KMS-11 (cell line): ENCODE results near the gene CDH7.

Experiments
- H2AFZ ChIP-seq: fragments of 200-600 bp; sonication (generic); 2 replicates; pipeline ENCODE4 v1.6.1; 2016; ENCODE audit warnings: antibody characterized with exemption, mixed run types, low read depth
- H3K27ac ChIP-seq: fragments of 200-600 bp; sonication (generic); 2 replicates; pipeline ENCODE4 v1.6.1; 2016; ENCODE audit warnings: mild to moderate bottlenecking, mixed run types
- H3K27me3 ChIP-seq: fragments of 200-600 bp; sonication (generic); 2 replicates; pipeline ENCODE4 v1.6.1; 2017; ENCODE audit warnings: mild to moderate bottlenecking, low read depth, mixed run types, moderate library complexity; ENCODE audit not compliant: insufficient read depth
- H3K36me3 ChIP-seq: fragments of 200-600 bp; sonication (generic); 2 replicates; pipeline ENCODE4 v1.6.1; 2017; ENCODE audit warnings: mild to moderate bottlenecking, mixed run types; ENCODE audit not compliant: insufficient read depth
- H3K4me1 ChIP-seq: fragments of 200-600 bp; sonication (generic); 2 replicates; pipeline ENCODE4 v1.6.1; 2016; ENCODE audit warnings: mild to moderate bottlenecking, low read depth, mixed run types; ENCODE audit not compliant: poor library complexity, severe bottlenecking
- H3K4me2 ChIP-seq: fragments of 200-600 bp; sonication (generic); 2 replicates; pipeline ENCODE4 v1.7.0; 2016; ENCODE audit warnings: mild to moderate bottlenecking, mixed run types
- H3K4me3 ChIP-seq: fragments of 200-600 bp; sonication (generic); IDR thresholded peaks from 2 replicates; pipeline ENCODE4 v1.6.1; 2017; ENCODE audit warnings: low read depth, low read length, mixed read lengths; ENCODE audit not compliant: insufficient read depth
- H3K79me2 ChIP-seq: fragments of 200-600 bp; sonication (generic); 2 replicates; pipeline ENCODE4 v1.6.1; 2016; ENCODE audit warnings: low read depth, mixed run types; ENCODE audit not compliant: insufficient read depth
- H3K9ac ChIP-seq: fragments of 200-600 bp; sonication (generic); 2 replicates; pipeline ENCODE4 v1.6.1; 2016; ENCODE audit warnings: mild to moderate bottlenecking, mixed run types
- H4K20me1 ChIP-seq: fragments of 200-600 bp; sonication (generic); 2 replicates; pipeline ENCODE4 v1.6.1; 2016; ENCODE audit warnings: mild to moderate bottlenecking, mixed run types; ENCODE audit not compliant: insufficient read depth
- TF ChIP-seq, protein P1 (sequence below): fragments of 200-600 bp; sonication (generic); conservative IDR thresholded peaks from 2 replicates; pipeline ENCODE4 v1.6.1; 2017; ENCODE audit warnings: low read depth, mild to moderate bottlenecking, antibody characterized with exemption, low read length, moderate library complexity, mixed read lengths

CDH7 gene

DNA sequence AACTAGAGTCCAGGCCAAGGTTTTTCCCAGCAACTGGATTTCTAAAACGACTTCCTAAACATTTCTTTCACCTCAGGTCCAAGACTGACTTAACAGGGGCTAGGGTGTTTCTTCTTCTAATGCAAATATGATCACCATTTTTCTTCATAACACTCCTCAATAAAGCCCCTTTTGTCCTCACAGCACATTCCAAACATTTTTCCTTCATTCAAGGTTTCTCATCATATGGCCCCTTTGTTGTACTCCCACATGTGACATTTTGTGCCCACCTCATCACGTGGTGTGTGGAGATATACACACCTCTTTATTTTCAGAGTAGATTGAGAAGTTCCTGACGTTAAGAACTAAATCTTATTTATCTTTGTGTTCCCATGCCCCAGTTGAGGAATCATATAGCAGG lies 3.9 kb upstream of the CDH7 start:
- H3K36me3 ChIP-seq = no peaks in the 10 kb centered on the region
- no peaks in the 10 kb centered on the region for H3K79me2 ChIP-seq
- H4K20me1 ChIP-seq = no peaks in the 10 kb centered on the region
- no peak overlapping the region for H3K4me2 ChIP-seq
- no peak overlapping the region for H3K27ac ChIP-seq
- no peak overlapping the region for H3K9ac ChIP-seq
- H2AFZ ChIP-seq = no peak overlapping the region
- H3K27me3 ChIP-seq = no peaks in the 10 kb centered on the region
- H3K4me3 ChIP-seq = no peak overlapping the region
- no peaks in the 10 kb centered on the region for H3K4me1 ChIP-seq
- TF ChIP-seq, protein P1, sequence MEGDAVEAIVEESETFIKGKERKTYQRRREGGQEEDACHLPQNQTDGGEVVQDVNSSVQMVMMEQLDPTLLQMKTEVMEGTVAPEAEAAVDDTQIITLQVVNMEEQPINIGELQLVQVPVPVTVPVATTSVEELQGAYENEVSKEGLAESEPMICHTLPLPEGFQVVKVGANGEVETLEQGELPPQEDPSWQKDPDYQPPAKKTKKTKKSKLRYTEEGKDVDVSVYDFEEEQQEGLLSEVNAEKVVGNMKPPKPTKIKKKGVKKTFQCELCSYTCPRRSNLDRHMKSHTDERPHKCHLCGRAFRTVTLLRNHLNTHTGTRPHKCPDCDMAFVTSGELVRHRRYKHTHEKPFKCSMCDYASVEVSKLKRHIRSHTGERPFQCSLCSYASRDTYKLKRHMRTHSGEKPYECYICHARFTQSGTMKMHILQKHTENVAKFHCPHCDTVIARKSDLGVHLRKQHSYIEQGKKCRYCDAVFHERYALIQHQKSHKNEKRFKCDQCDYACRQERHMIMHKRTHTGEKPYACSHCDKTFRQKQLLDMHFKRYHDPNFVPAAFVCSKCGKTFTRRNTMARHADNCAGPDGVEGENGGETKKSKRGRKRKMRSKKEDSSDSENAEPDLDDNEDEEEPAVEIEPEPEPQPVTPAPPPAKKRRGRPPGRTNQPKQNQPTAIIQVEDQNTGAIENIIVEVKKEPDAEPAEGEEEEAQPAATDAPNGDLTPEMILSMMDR = no peak

DNA sequence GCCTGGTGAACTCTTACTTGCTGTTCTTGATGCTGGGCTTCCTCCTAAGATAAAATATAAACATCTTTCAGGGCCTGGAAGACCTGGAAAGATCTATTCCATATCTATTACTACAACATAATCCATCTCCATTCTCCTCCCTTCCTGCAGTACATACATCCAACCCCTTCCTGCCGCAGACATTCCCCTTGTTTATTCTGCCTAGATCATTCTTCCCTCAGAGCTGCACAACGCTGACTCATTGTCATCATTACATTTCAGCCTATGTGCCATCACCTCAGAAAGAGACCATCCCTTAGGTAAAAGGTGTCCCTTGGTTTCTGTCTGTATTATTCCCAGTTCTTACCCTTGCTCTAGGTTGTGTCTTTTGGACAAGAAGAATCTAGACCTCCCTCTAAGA lies 2.5 kb upstream of the CDH7 start:
- Histone ChIP-seq H2AFZ (no peak overlapping the region), H3K36me3 (no peaks in the 10 kb centered on the region), H3K27ac (no peak overlapping the region), H3K4me1 (peaks cover 13% of the 10 kb centered on the region), H3K4me2 (no peak overlapping the region), H4K20me1 (no peaks in the 10 kb centered on the region), H3K79me2 (no peaks in the 10 kb centered on the region), H3K4me3 (no peak overlapping the region), H3K9ac (no peak overlapping the region), H3K27me3 (no peaks in the 10 kb centered on the region)
- TF ChIP-seq, protein P1 = no peak

DNA sequence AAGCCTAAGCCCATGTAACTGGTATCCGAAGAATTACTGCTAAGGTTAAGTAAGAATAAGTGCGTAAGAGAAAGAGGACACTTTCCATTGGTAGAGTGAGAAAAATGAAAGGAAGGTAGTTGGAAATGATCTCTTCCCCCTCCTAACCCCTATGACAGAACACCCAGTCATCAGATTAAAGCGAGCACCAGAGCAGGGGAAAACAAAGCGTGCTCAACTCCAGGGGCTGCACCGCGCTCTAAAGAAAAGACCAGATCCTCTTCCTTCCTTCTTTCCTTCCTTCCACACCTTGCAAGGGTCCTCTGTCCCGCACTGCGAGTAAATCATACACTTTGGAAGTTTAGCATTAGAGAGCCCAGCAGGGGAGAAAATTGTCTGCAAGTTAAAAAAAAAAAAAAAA lies 971 bp upstream of the CDH7 start:
- H2AFZ ChIP-seq = no peak overlapping the region

DNA sequence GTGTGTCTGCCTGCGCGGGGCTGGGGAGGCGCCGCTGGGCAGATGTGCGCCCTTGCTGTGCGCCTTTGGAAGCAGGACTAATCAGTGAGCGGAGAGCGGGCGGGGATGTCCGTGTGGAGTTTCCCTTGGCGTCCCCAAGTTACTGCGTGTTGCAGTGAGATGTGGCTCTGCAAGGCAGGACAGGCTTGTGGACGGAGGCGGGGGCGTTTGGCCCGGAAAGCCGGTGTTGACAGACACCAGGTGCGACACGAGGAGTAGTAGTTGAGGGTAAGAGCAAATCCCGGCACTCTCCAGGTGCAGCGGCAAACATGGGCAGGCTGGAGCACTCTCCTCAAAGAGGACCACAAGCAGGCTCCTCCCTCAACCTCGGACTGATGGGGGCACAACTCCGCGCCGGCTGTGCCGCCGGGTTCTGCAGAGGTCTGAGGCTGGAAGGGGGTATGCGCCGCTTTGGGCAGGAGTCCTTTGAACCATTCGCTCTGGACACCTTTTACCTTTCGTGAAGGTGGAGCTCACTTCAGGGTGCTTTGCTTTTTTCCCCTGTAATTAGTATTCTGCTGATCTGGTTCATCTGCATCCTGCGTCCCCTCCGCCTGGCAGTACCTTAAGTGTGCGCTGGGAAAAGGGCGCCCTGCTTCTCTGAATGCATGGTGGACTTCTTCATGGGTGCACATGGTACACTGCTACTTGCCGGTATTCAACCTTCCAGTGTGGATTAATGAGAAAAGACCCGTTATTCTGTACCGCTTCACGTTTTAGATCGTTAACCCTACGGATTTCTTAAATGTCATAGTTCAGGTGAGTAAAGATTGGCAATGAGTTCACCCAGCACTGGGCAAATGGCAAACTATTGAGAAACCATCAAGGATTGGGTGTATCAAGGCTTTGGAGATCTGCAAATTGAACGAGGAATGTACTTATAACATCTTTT lies 608 bp downstream of the CDH7 start:
- no peaks in the 10 kb centered on the region for H3K27me3 ChIP-seq
- H4K20me1 ChIP-seq = no peaks in the 10 kb centered on the region
- H2AFZ ChIP-seq = no peak overlapping the region
- no peak overlapping the region for H3K4me2 ChIP-seq
- peaks cover 44% of the 10 kb centered on the region for H3K4me1 ChIP-seq
- no peak overlapping the region for H3K9ac ChIP-seq
- H3K27ac ChIP-seq = no peak overlapping the region
- TF ChIP-seq, protein P1 = no peak
- H3K4me3 ChIP-seq = no peak overlapping the region
- H3K79me2 ChIP-seq = no peaks in the 10 kb centered on the region
- no peaks in the 10 kb centered on the region for H3K36me3 ChIP-seq

More for the DNA sequence above, 971 bp upstream of the CDH7 start:
- H3K4me1 ChIP-seq = peaks cover 29% of the 10 kb centered on the region
- H4K20me1 ChIP-seq = no peaks in the 10 kb centered on the region
- no peak overlapping the region for H3K4me3 ChIP-seq
- no peaks in the 10 kb centered on the region for H3K36me3 ChIP-seq
- no peaks in the 10 kb centered on the region for H3K79me2 ChIP-seq
- no peaks in the 10 kb centered on the region for H3K27me3 ChIP-seq
- no peak overlapping the region for H3K9ac ChIP-seq
- no peak overlapping the region for H3K27ac ChIP-seq
- H3K4me2 ChIP-seq = no peak overlapping the region
- TF ChIP-seq, protein P1 = no peak
